ENCODE results near the gene PRDM16.

Gene PRDM16

GRCh38 chr1:3137111-3138100 lies 68.4 kb downstream of the PRDM16 start:
- DNase-seq = no peak
- H3K9ac ChIP-seq (ENCODE audit: low read depth, low read length) = no peak overlapping the region
- TF ChIP-seq CTCF (IDR thresholded peaks at IDR 0.05; ENCODE audit: borderline replicate concordance, extremely low read depth, low read length, poor library complexity, severe bottlenecking) (no peak), EZH2 (IDR thresholded peaks at IDR 0.05; ENCODE audit: borderline replicate concordance, low read depth, low read length, severe bottlenecking) (no peak)
- no peaks in the 10 kb centered on the region for H3K36me3 ChIP-seq (ENCODE audit: insufficient read depth, low read length)
- ATAC-seq (ENCODE audit: insufficient read depth, low read depth) = no peak
- no peaks in the 10 kb centered on the region for H3K79me2 ChIP-seq (ENCODE audit: insufficient read depth, low read length)
- no peak overlapping the region for H3K4me2 ChIP-seq (ENCODE audit: insufficient read depth, low read length)
- no peaks in the 10 kb centered on the region for H4K20me1 ChIP-seq (ENCODE audit: insufficient read depth, low read length)
- H3K27ac ChIP-seq (ENCODE audit: low read length) = no peak overlapping the region
- H3K9me3 ChIP-seq (ENCODE audit: insufficient read depth, low read length, severe bottlenecking) = no peaks in the 10 kb centered on the region
- no peak overlapping the region for H3K4me3 ChIP-seq (ENCODE audit: low read depth in 1 of 2, low read length in 2 of 2)
- H3K4me1 ChIP-seq (ENCODE audit: insufficient read depth, low read length) = no peaks in the 10 kb centered on the region
- no peaks in the 10 kb centered on the region for H3K27me3 ChIP-seq (ENCODE audit: insufficient read depth, low read length, poor library complexity)
- no peak overlapping the region for H2AFZ ChIP-seq (ENCODE audit: low read depth, low read length)

GRCh38 chr1:3138623-3139151 lies 69.7 kb downstream of the PRDM16 start:
- Histone ChIP-seq H2AFZ (ENCODE audit: low read depth, low read length) (no peak overlapping the region), H3K9me3 (ENCODE audit: insufficient read depth, low read length, severe bottlenecking) (no peaks in the 10 kb centered on the region), H3K36me3 (ENCODE audit: insufficient read depth, low read length) (no peaks in the 10 kb centered on the region), H3K4me2 (ENCODE audit: insufficient read depth, low read length) (no peak overlapping the region), H3K4me1 (ENCODE audit: insufficient read depth, low read length) (no peaks in the 10 kb centered on the region), H3K4me3 (ENCODE audit: low read depth in 1 of 2, low read length in 2 of 2) (no peak overlapping the region), H3K9ac (ENCODE audit: low read depth, low read length) (no peak overlapping the region), H3K79me2 (ENCODE audit: insufficient read depth, low read length) (no peaks in the 10 kb centered on the region), H3K27me3 (ENCODE audit: insufficient read depth, low read length, poor library complexity) (no peaks in the 10 kb centered on the region), H4K20me1 (ENCODE audit: insufficient read depth, low read length) (no peaks in the 10 kb centered on the region), H3K27ac (ENCODE audit: low read length) (no peak overlapping the region)
- no peak for TF ChIP-seq EZH2 (IDR thresholded peaks at IDR 0.05; ENCODE audit: borderline replicate concordance, low read depth, low read length, severe bottlenecking)
- no peak for TF ChIP-seq CTCF (IDR thresholded peaks at IDR 0.05; ENCODE audit: borderline replicate concordance, extremely low read depth, low read length, poor library complexity, severe bottlenecking)
- DNase-seq (no peak), ATAC-seq (ENCODE audit: insufficient read depth, low read depth) (no peak)

GRCh38 chr1:3139451-3139852 lies 70.4 kb downstream of the PRDM16 start:
- DNase-seq (no peak), ATAC-seq (ENCODE audit: insufficient read depth, low read depth) (no peak)

More at GRCh38 chr1:3139451-3139852, 70.4 kb downstream of the PRDM16 start:
- Histone ChIP-seq H2AFZ (ENCODE audit: low read depth, low read length) (no peak overlapping the region), H3K27ac (ENCODE audit: low read length) (no peak overlapping the region), H3K9me3 (ENCODE audit: insufficient read depth, low read length, severe bottlenecking) (no peaks in the 10 kb centered on the region), H3K4me3 (ENCODE audit: low read depth in 1 of 2, low read length in 2 of 2) (no peak overlapping the region), H3K9ac (ENCODE audit: low read depth, low read length) (no peak overlapping the region), H3K4me1 (ENCODE audit: insufficient read depth, low read length) (no peaks in the 10 kb centered on the region), H3K4me2 (ENCODE audit: insufficient read depth, low read length) (no peak overlapping the region), H4K20me1 (ENCODE audit: insufficient read depth, low read length) (no peaks in the 10 kb centered on the region), H3K36me3 (ENCODE audit: insufficient read depth, low read length) (no peaks in the 10 kb centered on the region), H3K27me3 (ENCODE audit: insufficient read depth, low read length, poor library complexity) (no peaks in the 10 kb centered on the region), H3K79me2 (ENCODE audit: insufficient read depth, low read length) (no peaks in the 10 kb centered on the region)
- TF ChIP-seq EZH2 (IDR thresholded peaks at IDR 0.05; ENCODE audit: borderline replicate concordance, low read depth, low read length, severe bottlenecking) = no peak
- no peak for TF ChIP-seq CTCF (IDR thresholded peaks at IDR 0.05; ENCODE audit: borderline replicate concordance, extremely low read depth, low read length, poor library complexity, severe bottlenecking)
